GM18508 (cell line): ENCODE measurements around the gene RTTN.
"Not testable (repeated sequence)": the region's sequence is repeated elsewhere in the genome, so short reads cannot be mapped to it uniquely, and the experiment has no call there.

Experiments
- ATAC-seq: cut with Tn5 transposase; IDR thresholded peaks from one replicate; pipeline ENCODE4 v1.9.1; 2021; ENCODE audit warnings: moderate number of reproducible peaks; ENCODE audit not compliant: insufficient read depth, unreplicated experiment

RTTN gene

GRCh38 chr18:69995774-69996173, 209.7 kb downstream of the RTTN start:
- no peak for ATAC-seq

GRCh38 chr18:69992776-69993175, 212.7 kb downstream of the RTTN start:
- ATAC-seq: no peak

- no peak for ATAC-seq
Measured at GRCh38 chr18:69987870-69988269, 217.6 kb downstream of the RTTN start.

GRCh38 chr18:69985239-69985638, 220.2 kb downstream of the RTTN start:
- no peak for ATAC-seq

- no peak for ATAC-seq
Measured at GRCh38 chr18:69982417-69982816, 223.1 kb downstream of the RTTN start.

GRCh38 chr18:69981948-69982347, 223.5 kb downstream of the RTTN start:
- ATAC-seq: peak; percentile 38

- ATAC-seq: no peak
Measured at GRCh38 chr18:69980982-69981804, 224.3 kb downstream of the RTTN start.

- no peak for ATAC-seq
Measured at GRCh38 chr18:69980509-69980908, 225.0 kb downstream of the RTTN start.

- ATAC-seq: peak; percentile 66
Measured at GRCh38 chr18:69978732-69979715, 226.5 kb downstream of the RTTN start.

- ATAC-seq: not testable (repeated sequence)
Measured at GRCh38 chr18:69975294-69975693, 230.2 kb downstream of the RTTN start.

- no peak for ATAC-seq
Measured at GRCh38 chr18:69974365-69974764, 231.1 kb downstream of the RTTN start.

GRCh38 chr18:69969491-69969890, 236.0 kb downstream of the RTTN start:
- no peak for ATAC-seq

GRCh38 chr18:69968039-69968438, 237.4 kb downstream of the RTTN start:
- ATAC-seq: no peak

- ATAC-seq: no peak
Measured at GRCh38 chr18:69963196-69963595, 242.3 kb downstream of the RTTN start.

- no peak for ATAC-seq
Measured at GRCh38 chr18:69961718-69962117, 243.8 kb downstream of the RTTN start.

- ATAC-seq: peak; percentile 40
Measured at GRCh38 chr18:69958422-69958821, 247.1 kb downstream of the RTTN start.

- no peak for ATAC-seq
Measured at GRCh38 chr18:69957747-69958146, 247.7 kb downstream of the RTTN start.

- ATAC-seq: no peak
Measured at GRCh38 chr18:69956665-69957620, 248.5 kb downstream of the RTTN start.

GRCh38 chr18:69956057-69956456, 249.4 kb downstream of the RTTN start:
- no peak for ATAC-seq
